Uterus (tissue), 2 donors: ENCODE measurements around the gene MOB3A.

Experiments used
- POLR2A ChIP-seq, 2 donors: fragments of 450-650 bp; IDR thresholded peaks; one replicate each; pipeline ENCODE4 v1.6.1; 2016; ENCODE audit warnings: antibody characterized with exemption in 2 of 2, mild to moderate bottlenecking in 1 of 2, moderate library complexity in 1 of 2
- TF ChIP-seq, protein P1 (sequence below), 4 experiments: fragments of 200-600 bp in 2 of 4; fragments of 450-650 bp in 2 of 4; sonication (generic) in 2 of 4; IDR thresholded peaks; one replicate each; pipeline ENCODE4 v1.5.1; 2016 to 2019; ENCODE audit warnings: antibody characterized with exemption in 4 of 4, mild to moderate bottlenecking in 2 of 4, moderate library complexity in 1 of 4

DNA sequence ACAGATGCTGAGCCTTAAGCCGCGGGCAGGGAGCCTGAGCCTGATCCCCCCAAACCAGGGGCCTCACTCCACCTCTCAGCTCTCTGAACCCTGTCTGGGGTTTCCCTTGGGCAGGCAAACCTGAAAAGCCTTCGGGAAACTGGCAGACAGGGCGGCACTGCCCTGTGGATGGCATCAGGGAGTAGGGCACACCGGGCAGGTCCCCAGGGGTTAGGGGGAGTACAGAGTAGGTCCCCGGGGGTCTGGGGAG, 54.8 kb downstream of the MOB3A start:
- TF ChIP-seq, protein P1, sequence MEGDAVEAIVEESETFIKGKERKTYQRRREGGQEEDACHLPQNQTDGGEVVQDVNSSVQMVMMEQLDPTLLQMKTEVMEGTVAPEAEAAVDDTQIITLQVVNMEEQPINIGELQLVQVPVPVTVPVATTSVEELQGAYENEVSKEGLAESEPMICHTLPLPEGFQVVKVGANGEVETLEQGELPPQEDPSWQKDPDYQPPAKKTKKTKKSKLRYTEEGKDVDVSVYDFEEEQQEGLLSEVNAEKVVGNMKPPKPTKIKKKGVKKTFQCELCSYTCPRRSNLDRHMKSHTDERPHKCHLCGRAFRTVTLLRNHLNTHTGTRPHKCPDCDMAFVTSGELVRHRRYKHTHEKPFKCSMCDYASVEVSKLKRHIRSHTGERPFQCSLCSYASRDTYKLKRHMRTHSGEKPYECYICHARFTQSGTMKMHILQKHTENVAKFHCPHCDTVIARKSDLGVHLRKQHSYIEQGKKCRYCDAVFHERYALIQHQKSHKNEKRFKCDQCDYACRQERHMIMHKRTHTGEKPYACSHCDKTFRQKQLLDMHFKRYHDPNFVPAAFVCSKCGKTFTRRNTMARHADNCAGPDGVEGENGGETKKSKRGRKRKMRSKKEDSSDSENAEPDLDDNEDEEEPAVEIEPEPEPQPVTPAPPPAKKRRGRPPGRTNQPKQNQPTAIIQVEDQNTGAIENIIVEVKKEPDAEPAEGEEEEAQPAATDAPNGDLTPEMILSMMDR (IDR thresholded peaks at IDR 0.05), result no peak
- TF ChIP-seq POLR2A (IDR thresholded peaks at IDR 0.05), result no peak
